ENCODE results near the gene GFM2. TPM values are rescaled to one million over a fixed set of nuclear protein-coding genes. Genes with fewer than 3 reads are reported as not detected.
"Not testable (repeated sequence)": the region's sequence is repeated elsewhere in the genome, so short reads cannot be mapped to it uniquely, and the experiment has no call there.

Gene GFM2
- 47.3 TPM for polyA plus RNA-seq (2012; ENCODE audit: insufficient read depth, insufficient read length)

- DNase-seq (ENCODE audit: low read depth, low spot score) = peak; percentile 93
- H3K4me3 ChIP-seq (ENCODE audit: low read length) = peak within 1 kb of the TSS; percentile 99
Measured at GRCh38 chr5:74766849-74767578, at the start of gene GFM2, which contains the start of gene NSA2. Gene GFM2 (minus strand): TSS chr5:74767117. CDS start chr5:74763742, 3,375 bp downstream. Gene NSA2 (plus strand): TSS chr5:74767249. CDS start chr5:74767361, 112 bp downstream.

- no peak overlapping the region for H3K4me3 ChIP-seq (ENCODE audit: low read length)
- DNase-seq (ENCODE audit: low read depth, low spot score) = no peak
Measured at GRCh38 chr5:74810915-74811314, 44.0 kb upstream of the GFM2 start.

- no peak overlapping the region for H3K4me3 ChIP-seq (ENCODE audit: low read length)
- DNase-seq (ENCODE audit: low read depth, low spot score) = no peak
Measured at GRCh38 chr5:74801941-74802340, 35.0 kb upstream of the GFM2 start.

- no peak overlapping the region for H3K4me3 ChIP-seq (ENCODE audit: low read length)
- DNase-seq (ENCODE audit: low read depth, low spot score) = no peak
Measured at GRCh38 chr5:74801197-74801596, 34.3 kb upstream of the GFM2 start.

- no peak for DNase-seq (ENCODE audit: low read depth, low spot score)
- H3K4me3 ChIP-seq (ENCODE audit: low read length) = no peak overlapping the region
Measured at GRCh38 chr5:74798977-74799911, 32.3 kb upstream of the GFM2 start.

GRCh38 chr5:74791669-74792068, 24.8 kb upstream of the GFM2 start:
- DNase-seq (ENCODE audit: low read depth, low spot score) = not testable (repeated sequence)

GRCh38 chr5:74787424-74787823, 20.5 kb upstream of the GFM2 start:
- no peak for DNase-seq (ENCODE audit: low read depth, low spot score)
- H3K4me3 ChIP-seq (ENCODE audit: low read length) = no peak overlapping the region

More at GRCh38 chr5:74791669-74792068, 24.8 kb upstream of the GFM2 start:
- H3K4me3 ChIP-seq (ENCODE audit: low read length) = not testable (repeated sequence)

GRCh38 chr5:74786851-74787250, 19.9 kb upstream of the GFM2 start:
- DNase-seq (ENCODE audit: low read depth, low spot score) = no peak
- H3K4me3 ChIP-seq (ENCODE audit: low read length) = no peak overlapping the region

- no peak for DNase-seq (ENCODE audit: low read depth, low spot score)
- no peak overlapping the region for H3K4me3 ChIP-seq (ENCODE audit: low read length)
Measured at GRCh38 chr5:74778609-74779008, 11.7 kb upstream of the GFM2 start.

GRCh38 chr5:74772359-74772758, 5.4 kb upstream of the GFM2 start:
- no peak overlapping the region for H3K4me3 ChIP-seq (ENCODE audit: low read length)
- DNase-seq (ENCODE audit: low read depth, low spot score) = no peak

GRCh38 chr5:74767579-74767913, 629 bp upstream of the GFM2 start:
- H3K4me3 ChIP-seq (ENCODE audit: low read length) = peak overlapping the region; percentile 99
- DNase-seq (ENCODE audit: low read depth, low spot score) = peak; percentile 31

- peak; percentile 54 for DNase-seq (ENCODE audit: low read depth, low spot score)
- H3K4me3 ChIP-seq (ENCODE audit: low read length) = peak overlapping the region; percentile 99
Measured at GRCh38 chr5:74766418-74766848, 484 bp downstream of the GFM2 start.

- H3K4me3 ChIP-seq (ENCODE audit: low read length) = peak overlapping the region; percentile 99
- no peak for DNase-seq (ENCODE audit: low read depth, low spot score)
Measured at GRCh38 chr5:74765929-74766328, 988 bp downstream of the GFM2 start.

GRCh38 chr5:74765201-74765600, 1.7 kb downstream of the GFM2 start:
- H3K4me3 ChIP-seq (ENCODE audit: low read length) = no peak overlapping the region
- no peak for DNase-seq (ENCODE audit: low read depth, low spot score)

- no peak for DNase-seq (ENCODE audit: low read depth, low spot score)
- H3K4me3 ChIP-seq (ENCODE audit: low read length) = no peak overlapping the region
Measured at GRCh38 chr5:74763504-74763903, 3.4 kb downstream of the GFM2 start.

- H3K4me3 ChIP-seq (ENCODE audit: low read length) = no peak overlapping the region
- no peak for DNase-seq (ENCODE audit: low read depth, low spot score)
Measured at GRCh38 chr5:74762599-74762998, 4.3 kb downstream of the GFM2 start.

- DNase-seq (ENCODE audit: low read depth, low spot score) = no peak
- no peak overlapping the region for H3K4me3 ChIP-seq (ENCODE audit: low read length)
Measured at GRCh38 chr5:74761241-74761640, 5.7 kb downstream of the GFM2 start.

GRCh38 chr5:74748742-74749141, 18.2 kb downstream of the GFM2 start:
- not testable (repeated sequence) for DNase-seq (ENCODE audit: low read depth, low spot score); H3K4me3 ChIP-seq (ENCODE audit: low read length)

- H3K4me3 ChIP-seq (ENCODE audit: low read length) = no peak overlapping the region
- no peak for DNase-seq (ENCODE audit: low read depth, low spot score)
Measured at GRCh38 chr5:74738406-74738805, 28.5 kb downstream of the GFM2 start.

GRCh38 chr5:74736759-74737158, 30.2 kb downstream of the GFM2 start:
- H3K4me3 ChIP-seq (ENCODE audit: low read length) = no peak overlapping the region
- DNase-seq (ENCODE audit: low read depth, low spot score) = no peak

Data from Jurkat, Clone E6-1 (cell line).